ENCODE results near the gene DCP2.

The DCP2 gene

DNA sequence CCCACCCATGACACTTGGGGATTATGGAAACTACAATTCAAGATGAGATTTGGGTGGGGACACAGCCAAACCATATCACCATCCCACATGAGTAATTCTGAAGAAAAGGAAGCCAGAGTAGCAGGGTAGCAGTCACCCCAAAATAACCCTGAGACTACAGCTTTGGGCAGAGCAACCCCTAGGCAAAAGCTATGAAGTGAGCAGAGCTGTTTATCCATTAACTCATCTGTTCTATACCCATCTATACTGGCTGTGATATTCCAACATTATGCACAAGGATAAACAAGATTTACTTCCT, 42.3 kb upstream of the DCP2 start:
- no peak overlapping the region for H3K27ac ChIP-seq (ENCODE audit: low read depth, low read length, poor library complexity, severe bottlenecking)
- H3F3A ChIP-seq (ENCODE audit: insufficient read depth, low read length) = 0 out of 2 replicates have a peak, but pooled peaks cover 5% of the 10 kb centered on the region
- no peaks in the 10 kb centered on the region for H3K9me3 ChIP-seq (ENCODE audit: low read length)
- no peaks in the 10 kb centered on the region for H4K20me1 ChIP-seq (ENCODE audit: insufficient read depth, low read length)
- H3K4me3 ChIP-seq (ENCODE audit: low read depth, low read length, poor library complexity, severe bottlenecking) = no peak overlapping the region
- H3K79me2 ChIP-seq (ENCODE audit: insufficient read depth, low read length) = no peaks in the 10 kb centered on the region
- TF ChIP-seq EZH2 (IDR thresholded peaks at IDR 0.05; ENCODE audit: borderline replicate concordance, low read length) = no peak
- no peak for TF ChIP-seq CTCF (IDR thresholded peaks at IDR 0.05; ENCODE audit: low read length)
- H3K36me3 ChIP-seq (ENCODE audit: insufficient read depth, low read length) = no peaks in the 10 kb centered on the region
- H3K9ac ChIP-seq (ENCODE audit: low read length) = no peak overlapping the region
- peaks cover 22% of the 10 kb centered on the region for H3K4me1 ChIP-seq (ENCODE audit: insufficient read depth, low read length, severe bottlenecking)
- H3K4me2 ChIP-seq (ENCODE audit: low read length) = no peak overlapping the region
- no peaks in the 10 kb centered on the region for H3K27me3 ChIP-seq (ENCODE audit: insufficient read depth, low read length)
- no peaks in the 10 kb centered on the region for H3K9me2 ChIP-seq (ENCODE audit: low read depth, low read length)
- H2AFZ ChIP-seq (ENCODE audit: low read length) = no peak overlapping the region

DNA sequence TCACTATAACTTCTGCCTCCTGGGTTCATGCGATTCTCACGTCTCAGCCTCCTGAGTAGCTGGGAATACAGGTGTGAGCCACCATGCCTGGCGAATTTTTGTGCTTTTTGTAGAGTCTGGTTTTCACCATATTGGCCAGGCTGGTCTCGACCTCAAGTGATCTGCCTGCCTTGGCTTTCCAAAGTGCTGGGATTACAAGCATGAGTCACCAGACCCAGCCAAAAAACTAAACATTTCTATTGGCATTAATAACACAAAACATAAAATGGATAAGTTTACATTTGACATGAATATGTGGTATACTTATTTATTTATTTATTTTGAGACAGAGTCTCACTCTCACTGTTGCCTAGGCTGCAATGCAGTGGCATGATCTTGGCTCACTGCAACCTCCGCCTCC, 40.9 kb upstream of the DCP2 start:
- Histone ChIP-seq H3K9me3 (ENCODE audit: low read length) (no peaks in the 10 kb centered on the region), H3K4me1 (ENCODE audit: insufficient read depth, low read length, severe bottlenecking) (peaks cover 10% of the 10 kb centered on the region), H4K20me1 (ENCODE audit: insufficient read depth, low read length) (no peaks in the 10 kb centered on the region), H3K79me2 (ENCODE audit: insufficient read depth, low read length) (no peaks in the 10 kb centered on the region), H2AFZ (ENCODE audit: low read length) (no peak overlapping the region), H3K27ac (ENCODE audit: low read depth, low read length, poor library complexity, severe bottlenecking) (no peak overlapping the region), H3K36me3 (ENCODE audit: insufficient read depth, low read length) (no peaks in the 10 kb centered on the region), H3F3A (ENCODE audit: insufficient read depth, low read length) (no peaks in the 10 kb centered on the region; the same call in 1 of the 2 replicates), H3K9ac (ENCODE audit: low read length) (no peak overlapping the region), H3K4me2 (ENCODE audit: low read length) (no peak overlapping the region), H3K4me3 (ENCODE audit: low read depth, low read length, poor library complexity, severe bottlenecking) (no peak overlapping the region), H3K27me3 (ENCODE audit: insufficient read depth, low read length) (no peaks in the 10 kb centered on the region), H3K9me2 (ENCODE audit: low read depth, low read length) (no peaks in the 10 kb centered on the region)
- TF ChIP-seq CTCF (IDR thresholded peaks at IDR 0.05; ENCODE audit: low read length) = no peak
- TF ChIP-seq EZH2 (IDR thresholded peaks at IDR 0.05; ENCODE audit: borderline replicate concordance, low read length) = no peak

GRCh38 chr5:112938286-112938685, 38.3 kb upstream of the DCP2 start:
- no peak for TF ChIP-seq EZH2 (IDR thresholded peaks at IDR 0.05; ENCODE audit: borderline replicate concordance, low read length)
- no peak for TF ChIP-seq CTCF (IDR thresholded peaks at IDR 0.05; ENCODE audit: low read length)
- Histone ChIP-seq H3F3A (ENCODE audit: insufficient read depth, low read length) (no peaks in the 10 kb centered on the region; the same call in 1 of the 2 replicates), H3K79me2 (ENCODE audit: insufficient read depth, low read length) (no peaks in the 10 kb centered on the region), H3K27ac (ENCODE audit: low read depth, low read length, poor library complexity, severe bottlenecking) (no peak overlapping the region), H3K9me2 (ENCODE audit: low read depth, low read length) (no peaks in the 10 kb centered on the region), H3K27me3 (ENCODE audit: insufficient read depth, low read length) (no peaks in the 10 kb centered on the region), H2AFZ (ENCODE audit: low read length) (no peak overlapping the region), H3K4me1 (ENCODE audit: insufficient read depth, low read length, severe bottlenecking) (no peaks in the 10 kb centered on the region), H3K36me3 (ENCODE audit: insufficient read depth, low read length) (no peaks in the 10 kb centered on the region), H3K9me3 (ENCODE audit: low read length) (no peaks in the 10 kb centered on the region), H4K20me1 (ENCODE audit: insufficient read depth, low read length) (no peaks in the 10 kb centered on the region), H3K4me2 (ENCODE audit: low read length) (no peak overlapping the region), H3K9ac (ENCODE audit: low read length) (no peak overlapping the region), H3K4me3 (ENCODE audit: low read depth, low read length, poor library complexity, severe bottlenecking) (no peak overlapping the region)

All from OCI-LY1 (cell line).